H1 (cell line): Measurements from ENCODE around the gene KCTD21. TPM values are rescaled to one million over a fixed set of nuclear protein-coding genes. Genes with fewer than 3 reads are reported as not detected.

ENCODE experiments used
- USF2 ChIP-seq: IDR thresholded peaks from 2 replicates; pipeline ENCODE4 v1.6.1; 2011; ENCODE audit warnings: low read length, improper control_type of control experiment
- polyA plus RNA-seq, 7 experiments: library from polyadenylated mRNA; depleted of rRNA in 3 of 7; stranded (reverse) in 5 of 7; unstranded in 2 of 7; fragments of >200 nt in 5 of 7; fragments of 200-250 nt in 2 of 7; gene quantifications; 1 replicate in 5 of 7; 2 replicates in 1 of 7; 4 replicates in 1 of 7; pipeline versions ENCODE4 v1.2.1 to v1.2.3, GENCODE V29; 2011 to 2013; ENCODE audit warnings: missing spikeins in 2 of 7, mixed read lengths in 2 of 7
- total RNA-seq: library from RNA; stranded (reverse); fragmentation: NEBNext Ultra II Directional; extraction: Animal tissue kit (Norgen Biotek cat#: 25700); gene quantifications from 2 replicates; pipeline ENCODE4 v1.2.1, GENCODE V29; 2021

Gene KCTD21
- total and polyA plus RNA-seq, 2 of the 8 experiments (the other 6 are each of a cell fraction or from before 2014, with no cell fraction given): 3.2 to 4.1 TPM

- no peak for TF ChIP-seq USF2
These were observed 14.8 kb upstream of the KCTD21 start (continued) for GRCh38 chr11:78203184-78203583.
